Measurements from ENCODE around the gene DNAJA1.

The DNAJA1 gene

GRCh38 chr9:33040792-33041431, 15.8 kb downstream of the DNAJA1 start:
- no peak overlapping the region for H2AK5ac ChIP-seq (ENCODE audit: low read length)
- H2BK5ac ChIP-seq (ENCODE audit: low read depth, low read length, poor library complexity): no peak overlapping the region
- no peaks in the 10 kb centered on the region for H3K27me3 ChIP-seq (ENCODE audit: insufficient read depth, low read length)
- H4K91ac ChIP-seq (ENCODE audit: low read depth, low read length): no peak overlapping the region
- H3K4me3 ChIP-seq (ENCODE audit: low read depth, low read length): no peak overlapping the region
- no peaks in the 10 kb centered on the region for H3K9me3 ChIP-seq (ENCODE audit: insufficient read depth, low read depth, low read length)
- H3K4ac ChIP-seq (ENCODE audit: low read depth, low read length): no peak overlapping the region
- H3K79me2 ChIP-seq (ENCODE audit: control insufficient read depth, insufficient read depth, low read length, poor library complexity): no peaks in the 10 kb centered on the region
- H4K12ac ChIP-seq (ENCODE audit: low read depth, low read length): no peak overlapping the region
- H3K4me2 ChIP-seq (ENCODE audit: low read length): no peak overlapping the region
- WGBS (ENCODE audit: extremely low coverage, insufficient coverage, insufficient read length): no CpG with 5 or more reads among the region's 9 CpGs
- H2BK12ac ChIP-seq (ENCODE audit: low read length): no peak overlapping the region
- peaks cover 14 to 29% of the 10 kb centered on the region in 2 experiments for H3K36me3 ChIP-seq (ENCODE audit: control insufficient read depth in 1 of 2, insufficient read depth in 2 of 2, low read length in 2 of 2)
- H3K27ac ChIP-seq (ENCODE audit: low read depth, low read length): no peak overlapping the region
- no peaks in the 10 kb centered on the region for H3K4me1 ChIP-seq (ENCODE audit: control insufficient read depth in 1 of 2, insufficient read depth in 2 of 2, low read length in 2 of 2)
- no peak overlapping the region for H2AFZ ChIP-seq (ENCODE audit: insufficient read depth, low read length, poor library complexity)
- H3K9ac ChIP-seq (ENCODE audit: low read length): no peak overlapping the region
- no peak overlapping the region for H2BK120ac ChIP-seq (ENCODE audit: insufficient read depth, low read length, poor library complexity)
- H3K79me1 ChIP-seq (ENCODE audit: low read length): no peaks in the 10 kb centered on the region
- H3K18ac ChIP-seq (ENCODE audit: low read length): no peak overlapping the region
- DNase-seq: peak in 1 of 2 donors; percentile 45
- H4K8ac ChIP-seq (ENCODE audit: low read depth, low read length): no peak overlapping the region
- no peak overlapping the region for H3K14ac ChIP-seq (ENCODE audit: low read length)
- H3K23ac ChIP-seq (ENCODE audit: low read length): no peak overlapping the region

- no peak overlapping the region for H2BK5ac ChIP-seq (ENCODE audit: low read depth, low read length, poor library complexity)
- H2AFZ ChIP-seq (ENCODE audit: insufficient read depth, low read length, poor library complexity): no peak overlapping the region
- H3K9ac ChIP-seq (ENCODE audit: low read length): no peak overlapping the region
- H3K14ac ChIP-seq (ENCODE audit: low read length): no peak overlapping the region
- H3K4me1 ChIP-seq (ENCODE audit: control insufficient read depth in 1 of 2, insufficient read depth in 2 of 2, low read length in 2 of 2): no peaks in the 10 kb centered on the region
- H3K9me3 ChIP-seq (ENCODE audit: insufficient read depth, low read depth, low read length): no peaks in the 10 kb centered on the region
- H3K23ac ChIP-seq (ENCODE audit: low read length): no peak overlapping the region
- no peaks in the 10 kb centered on the region for H3K79me2 ChIP-seq (ENCODE audit: control insufficient read depth, insufficient read depth, low read length, poor library complexity)
- no CpG with 5 or more reads among the region's 10 CpGs for WGBS (ENCODE audit: extremely low coverage, insufficient coverage, insufficient read length)
- no peak overlapping the region for H3K4me2 ChIP-seq (ENCODE audit: low read length)
- H2AK5ac ChIP-seq (ENCODE audit: low read length): no peak overlapping the region
- no peak overlapping the region for H2BK120ac ChIP-seq (ENCODE audit: insufficient read depth, low read length, poor library complexity)
- peak in 1 of 2 donors; percentile 73 for DNase-seq
- no peak overlapping the region for H3K4me3 ChIP-seq (ENCODE audit: low read depth, low read length)
- peaks cover 12 to 24% of the 10 kb centered on the region in 2 experiments for H3K36me3 ChIP-seq (ENCODE audit: control insufficient read depth in 1 of 2, insufficient read depth in 2 of 2, low read length in 2 of 2)
- no peak overlapping the region for H3K27ac ChIP-seq (ENCODE audit: low read depth, low read length)
- H3K79me1 ChIP-seq (ENCODE audit: low read length): no peaks in the 10 kb centered on the region
- no peak overlapping the region for H3K18ac ChIP-seq (ENCODE audit: low read length)
- no peak overlapping the region for H4K8ac ChIP-seq (ENCODE audit: low read depth, low read length)
- no peak overlapping the region for H4K12ac ChIP-seq (ENCODE audit: low read depth, low read length)
- no peak overlapping the region for H2BK12ac ChIP-seq (ENCODE audit: low read length)
- no peak overlapping the region for H4K91ac ChIP-seq (ENCODE audit: low read depth, low read length)
- no peaks in the 10 kb centered on the region for H3K27me3 ChIP-seq (ENCODE audit: insufficient read depth, low read length)
- H3K4ac ChIP-seq (ENCODE audit: low read depth, low read length): no peak overlapping the region
Observed at GRCh38 chr9:33041432-33042188, 16.5 kb downstream of the DNAJA1 start.

GRCh38 chr9:33042473-33042872, 17.4 kb downstream of the DNAJA1 start:
- H4K8ac ChIP-seq (ENCODE audit: low read depth, low read length): no peak overlapping the region
- H3K14ac ChIP-seq (ENCODE audit: low read length): no peak overlapping the region
- peaks cover 8 to 19% of the 10 kb centered on the region in 2 experiments for H3K36me3 ChIP-seq (ENCODE audit: control insufficient read depth in 1 of 2, insufficient read depth in 2 of 2, low read length in 2 of 2)
- H3K79me1 ChIP-seq (ENCODE audit: low read length): no peaks in the 10 kb centered on the region
- no CpG with 5 or more reads among the region's 8 CpGs for WGBS (ENCODE audit: extremely low coverage, insufficient coverage, insufficient read length)
- no peak overlapping the region for H3K4me2 ChIP-seq (ENCODE audit: low read length)
- H3K23ac ChIP-seq (ENCODE audit: low read length): no peak overlapping the region
- no peaks in the 10 kb centered on the region for H3K27me3 ChIP-seq (ENCODE audit: insufficient read depth, low read length)
- no peak overlapping the region for H4K91ac ChIP-seq (ENCODE audit: low read depth, low read length)
- H3K9me3 ChIP-seq (ENCODE audit: insufficient read depth, low read depth, low read length): no peaks in the 10 kb centered on the region
- H3K9ac ChIP-seq (ENCODE audit: low read length): no peak overlapping the region
- DNase-seq: peak in 1 of 2 donors; percentile 38
- H2AK5ac ChIP-seq (ENCODE audit: low read length): no peak overlapping the region
- no peak overlapping the region for H2BK5ac ChIP-seq (ENCODE audit: low read depth, low read length, poor library complexity)
- no peak overlapping the region for H4K12ac ChIP-seq (ENCODE audit: low read depth, low read length)
- no peak overlapping the region for H3K27ac ChIP-seq (ENCODE audit: low read depth, low read length)
- no peak overlapping the region for H3K18ac ChIP-seq (ENCODE audit: low read length)
- H2BK120ac ChIP-seq (ENCODE audit: insufficient read depth, low read length, poor library complexity): no peak overlapping the region
- no peak overlapping the region for H2AFZ ChIP-seq (ENCODE audit: insufficient read depth, low read length, poor library complexity)
- no peak overlapping the region for H3K4ac ChIP-seq (ENCODE audit: low read depth, low read length)
- no peak overlapping the region for H3K4me3 ChIP-seq (ENCODE audit: low read depth, low read length)
- no peaks in the 10 kb centered on the region for H3K4me1 ChIP-seq (ENCODE audit: control insufficient read depth in 1 of 2, insufficient read depth in 2 of 2, low read length in 2 of 2)
- H3K79me2 ChIP-seq (ENCODE audit: control insufficient read depth, insufficient read depth, low read length, poor library complexity): no peaks in the 10 kb centered on the region
- H2BK12ac ChIP-seq (ENCODE audit: low read length): no peak overlapping the region

GRCh38 chr9:33043671-33044070, 18.6 kb downstream of the DNAJA1 start:
- Histone ChIP-seq H3K4me2 (ENCODE audit: low read length) (peak overlapping the region; percentile 98), H3K4ac (ENCODE audit: low read depth, low read length) (no peak overlapping the region), H3K79me1 (ENCODE audit: low read length) (no peaks in the 10 kb centered on the region), H3K14ac (ENCODE audit: low read length) (no peak overlapping the region), H3K79me2 (ENCODE audit: control insufficient read depth, insufficient read depth, low read length, poor library complexity) (no peaks in the 10 kb centered on the region), H3K4me3 (ENCODE audit: low read depth, low read length) (no peak overlapping the region), H2AK5ac (ENCODE audit: low read length) (no peak overlapping the region), H2BK120ac (ENCODE audit: insufficient read depth, low read length, poor library complexity) (no peak overlapping the region), H3K23ac (ENCODE audit: low read length) (no peak overlapping the region), H3K9me3 (ENCODE audit: insufficient read depth, low read depth, low read length) (no peaks in the 10 kb centered on the region), H3K9ac (ENCODE audit: low read length) (no peak overlapping the region), H3K27ac (ENCODE audit: low read depth, low read length) (no peak overlapping the region), H3K4me1 (ENCODE audit: control insufficient read depth in 1 of 2, insufficient read depth in 2 of 2, low read length in 2 of 2) (no peaks in the 10 kb centered on the region), H3K36me3 (ENCODE audit: control insufficient read depth in 1 of 2, insufficient read depth in 2 of 2, low read length in 2 of 2) (peaks cover 5 to 11% of the 10 kb centered on the region in 2 experiments), H2BK5ac (ENCODE audit: low read depth, low read length, poor library complexity) (no peak overlapping the region), H2AFZ (ENCODE audit: insufficient read depth, low read length, poor library complexity) (no peak overlapping the region), H4K91ac (ENCODE audit: low read depth, low read length) (no peak overlapping the region), H2BK12ac (ENCODE audit: low read length) (no peak overlapping the region), H4K12ac (ENCODE audit: low read depth, low read length) (no peak overlapping the region), H3K18ac (ENCODE audit: low read length) (no peak overlapping the region), H4K8ac (ENCODE audit: low read depth, low read length) (no peak overlapping the region), H3K27me3 (ENCODE audit: insufficient read depth, low read length) (no peaks in the 10 kb centered on the region)
- no CpG with 5 or more reads among the region's 8 CpGs for WGBS (ENCODE audit: extremely low coverage, insufficient coverage, insufficient read length)
- peak in 1 of 2 donors; percentile 46 for DNase-seq
